Type B pancreatic cell (in vitro differentiated cells): Measurements from ENCODE around the gene KIF26A. TPM values are rescaled to one million over a fixed set of nuclear protein-coding genes. Genes with fewer than 3 reads are reported as not detected.

Source experiments
- DNase-seq: peaks from one replicate; pipeline ENCODE4 v3.0.0; 2021; ENCODE audit warnings: mixed read lengths; ENCODE audit not compliant: unreplicated experiment; ENCODE audit errors: extremely low spot score
- H3K27ac Mint-ChIP-seq: 2 replicates; pipeline ENCODE4 v1.8.0; 2021; ENCODE audit warnings: mild to moderate bottlenecking, mixed read lengths
- H3K27me3 Mint-ChIP-seq: 2 replicates; pipeline ENCODE4 v1.8.0; 2021; ENCODE audit warnings: mixed read lengths
- H3K36me3 Mint-ChIP-seq: 2 replicates; pipeline ENCODE4 v1.8.0; 2021; ENCODE audit warnings: mixed read lengths
- H3K4me1 Mint-ChIP-seq: one replicate; pipeline ENCODE4 v1.8.0; 2021; ENCODE audit warnings: mixed read lengths; ENCODE audit not compliant: unreplicated experiment
- H3K4me3 Mint-ChIP-seq: 2 replicates; pipeline ENCODE4 v1.8.0; 2021; ENCODE audit warnings: mild to moderate bottlenecking, mixed read lengths
- H3K9me3 Mint-ChIP-seq: 2 replicates; pipeline ENCODE4 v1.8.0; 2021; ENCODE audit warnings: mixed read lengths
- total RNA-seq: library from RNA; stranded (reverse); gene quantifications from 2 replicates; pipeline ENCODE4 v1.2.1, GENCODE V29; 2021; ENCODE audit warnings: low replicate concordance
- TF ChIP-seq, protein P1 (sequence below): fragments of 200-600 bp; sonication (generic); conservative IDR thresholded peaks from 2 replicates; pipeline ENCODE4 v1.5.0; 2021; ENCODE audit warnings: antibody characterized with exemption, mild to moderate bottlenecking

Gene KIF26A
- total RNA-seq, 1 donor from 2014 or later: 23.4 TPM

DNA sequence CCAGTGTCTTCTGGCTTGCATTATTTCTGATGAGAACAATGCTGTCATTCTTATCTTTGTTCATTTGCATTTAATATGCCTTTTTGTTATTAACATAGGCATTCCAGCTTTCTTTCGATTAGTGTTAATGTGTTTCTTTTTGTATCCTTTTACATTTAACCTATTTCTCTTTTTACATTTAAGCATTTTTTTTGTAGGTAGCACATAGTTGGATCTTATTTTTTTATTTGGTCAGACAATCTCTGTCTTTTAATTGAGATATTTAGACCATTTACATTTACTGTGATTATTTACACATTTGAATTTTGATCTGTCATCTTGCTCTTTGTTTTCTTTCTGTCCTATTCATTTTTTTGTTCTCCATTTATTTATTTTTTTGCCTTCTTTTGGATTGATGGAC is 14.5 kb upstream of the KIF26A start:
- Mint-ChIP-seq H3K27ac (no peak overlapping the region), H3K4me1 (no peaks in the 10 kb centered on the region), H3K9me3 (no peaks in the 10 kb centered on the region), H3K27me3 (peaks cover 49% of the 10 kb centered on the region), H3K36me3 (no peaks in the 10 kb centered on the region), H3K4me3 (no peak overlapping the region)
- TF ChIP-seq, protein P1, sequence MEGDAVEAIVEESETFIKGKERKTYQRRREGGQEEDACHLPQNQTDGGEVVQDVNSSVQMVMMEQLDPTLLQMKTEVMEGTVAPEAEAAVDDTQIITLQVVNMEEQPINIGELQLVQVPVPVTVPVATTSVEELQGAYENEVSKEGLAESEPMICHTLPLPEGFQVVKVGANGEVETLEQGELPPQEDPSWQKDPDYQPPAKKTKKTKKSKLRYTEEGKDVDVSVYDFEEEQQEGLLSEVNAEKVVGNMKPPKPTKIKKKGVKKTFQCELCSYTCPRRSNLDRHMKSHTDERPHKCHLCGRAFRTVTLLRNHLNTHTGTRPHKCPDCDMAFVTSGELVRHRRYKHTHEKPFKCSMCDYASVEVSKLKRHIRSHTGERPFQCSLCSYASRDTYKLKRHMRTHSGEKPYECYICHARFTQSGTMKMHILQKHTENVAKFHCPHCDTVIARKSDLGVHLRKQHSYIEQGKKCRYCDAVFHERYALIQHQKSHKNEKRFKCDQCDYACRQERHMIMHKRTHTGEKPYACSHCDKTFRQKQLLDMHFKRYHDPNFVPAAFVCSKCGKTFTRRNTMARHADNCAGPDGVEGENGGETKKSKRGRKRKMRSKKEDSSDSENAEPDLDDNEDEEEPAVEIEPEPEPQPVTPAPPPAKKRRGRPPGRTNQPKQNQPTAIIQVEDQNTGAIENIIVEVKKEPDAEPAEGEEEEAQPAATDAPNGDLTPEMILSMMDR: no peak
- no peak for DNase-seq

DNA sequence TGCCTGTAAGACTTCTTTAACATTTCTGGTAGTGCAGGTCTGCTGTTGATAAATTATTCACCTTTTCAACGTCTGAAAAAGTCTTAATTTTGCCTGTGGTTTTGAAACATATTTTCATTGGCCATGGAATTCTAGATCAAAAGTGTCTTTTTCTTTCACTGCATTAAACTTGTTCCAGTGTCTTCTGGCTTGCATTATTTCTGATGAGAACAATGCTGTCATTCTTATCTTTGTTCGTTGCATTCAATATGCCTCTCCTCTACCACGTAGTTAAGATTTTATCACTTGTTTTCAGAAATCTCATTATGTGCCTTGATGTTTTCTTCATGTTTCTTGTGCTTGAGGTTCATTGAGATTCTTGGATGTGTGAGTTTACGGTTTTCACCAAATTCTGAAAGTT is 13.4 kb upstream of the KIF26A start:
- peaks cover 3% of the 10 kb centered on the region for H3K36me3 Mint-ChIP-seq
- no peak for DNase-seq
- no peak overlapping the region for H3K27ac Mint-ChIP-seq
- no peak overlapping the region for H3K4me3 Mint-ChIP-seq
- no peaks in the 10 kb centered on the region for H3K4me1 Mint-ChIP-seq
- H3K27me3 Mint-ChIP-seq: peaks cover 47% of the 10 kb centered on the region
- TF ChIP-seq, protein P1: no peak
- peaks cover 7% of the 10 kb centered on the region for H3K9me3 Mint-ChIP-seq

DNA sequence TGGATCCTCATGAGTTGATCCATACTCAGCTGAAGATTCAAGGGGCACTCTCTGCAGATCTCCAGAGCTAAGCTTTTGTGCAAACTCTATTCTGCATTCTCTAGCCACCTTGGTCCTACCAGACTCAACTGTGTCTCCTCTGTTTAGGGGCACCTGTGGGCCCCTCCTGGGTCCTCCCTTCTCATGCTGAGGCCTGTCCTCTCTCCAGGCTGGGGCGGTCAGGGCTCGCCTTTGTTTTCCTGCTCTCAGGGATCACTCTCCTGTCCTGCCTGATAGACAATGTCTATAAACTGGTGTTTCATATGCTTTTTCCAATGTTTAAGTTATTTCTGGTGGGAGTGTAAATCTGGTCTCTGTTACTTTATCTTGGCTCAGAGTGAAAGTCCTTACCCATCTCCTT is 11.6 kb upstream of the KIF26A start:
- TF ChIP-seq, protein P1: no peak
- Mint-ChIP-seq H3K36me3 (peaks cover 3% of the 10 kb centered on the region), H3K27ac (no peak overlapping the region), H3K27me3 (peaks cover 37% of the 10 kb centered on the region), H3K4me3 (no peak overlapping the region), H3K9me3 (peaks cover 9% of the 10 kb centered on the region), H3K4me1 (no peaks in the 10 kb centered on the region)
- no peak for DNase-seq

DNA sequence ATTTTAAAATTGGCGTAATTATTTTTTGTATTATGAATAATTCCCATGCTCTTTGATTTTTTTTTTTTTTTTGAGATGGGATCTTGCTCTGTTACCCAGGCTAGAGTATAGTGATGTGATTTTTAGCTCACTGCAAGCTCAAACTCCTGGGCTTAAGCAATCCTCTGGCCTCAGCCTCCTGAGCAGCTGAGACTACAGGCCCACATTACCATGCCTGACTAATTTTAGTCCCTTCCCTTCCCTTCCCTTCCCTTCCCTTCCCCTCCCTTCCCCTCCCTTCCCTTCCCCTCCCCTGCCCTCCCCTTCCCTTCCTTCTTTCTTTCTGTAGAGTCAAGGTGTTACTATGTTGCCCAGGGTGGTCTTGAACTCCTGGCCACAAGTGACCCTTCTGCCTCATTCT is 9.4 kb upstream of the KIF26A start:
- H3K36me3 Mint-ChIP-seq: peaks cover 3% of the 10 kb centered on the region
- TF ChIP-seq, protein P1: no peak
- DNase-seq: no peak
- H3K27me3 Mint-ChIP-seq: peaks cover 44% of the 10 kb centered on the region
- no peak overlapping the region for H3K4me3 Mint-ChIP-seq
- H3K27ac Mint-ChIP-seq: no peak overlapping the region
- H3K4me1 Mint-ChIP-seq: no peaks in the 10 kb centered on the region
- H3K9me3 Mint-ChIP-seq: peaks cover 9% of the 10 kb centered on the region

DNA sequence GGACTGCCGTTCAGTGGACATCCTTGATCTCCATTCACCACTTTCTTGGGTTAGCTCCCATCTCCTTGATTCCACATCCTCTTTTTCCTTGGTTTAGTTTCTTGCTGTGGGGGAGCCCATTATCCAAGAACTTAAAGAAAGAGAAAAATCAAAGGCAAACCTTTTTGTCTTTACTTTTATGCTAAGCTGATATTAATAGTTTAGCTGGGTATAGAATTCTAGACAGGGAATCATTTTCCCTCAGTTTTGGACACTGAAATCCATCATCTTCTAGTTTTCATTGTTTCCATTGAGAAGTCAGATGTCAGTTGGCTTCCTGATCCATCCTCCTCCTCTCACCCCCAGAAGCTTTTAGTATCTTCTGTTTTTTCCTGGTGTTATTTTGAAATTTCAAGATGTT is 8.8 kb upstream of the KIF26A start:
- peaks cover 9% of the 10 kb centered on the region for H3K9me3 Mint-ChIP-seq
- no peak overlapping the region for H3K4me3 Mint-ChIP-seq
- peaks cover 3% of the 10 kb centered on the region for H3K36me3 Mint-ChIP-seq
- no peaks in the 10 kb centered on the region for H3K4me1 Mint-ChIP-seq
- no peak for DNase-seq
- no peak overlapping the region for H3K27ac Mint-ChIP-seq
- TF ChIP-seq, protein P1: no peak
- peaks cover 49% of the 10 kb centered on the region for H3K27me3 Mint-ChIP-seq
